Lower leg skin (tissue), 4 donors: Measurements from ENCODE around the gene METTL13. TPM values are rescaled to one million over a fixed set of nuclear protein-coding genes. Genes with fewer than 3 reads are reported as not detected.

Source experiments
- DNase-seq, 2 donors: peaks; one replicate each; pipeline ENCODE4 v3.0.0-alpha.2; 2019; ENCODE audit warnings: low spot score in 2 of 2
- H3K4me3 ChIP-seq: fragments of 200-600 bp; sonication (generic); 2 replicates; pipeline ENCODE4 v1.5.1; 2017; ENCODE audit warnings: mild to moderate bottlenecking, low read depth; ENCODE audit not compliant: poor library complexity, severe bottlenecking
- POLR2A ChIP-seq, 2 donors: fragments of 450-650 bp; IDR thresholded peaks; one replicate each; pipeline ENCODE4 v1.6.1; 2016 to 2017; ENCODE audit warnings: antibody characterized with exemption in 2 of 2, mild to moderate bottlenecking in 1 of 2, moderate library complexity in 1 of 2
- WGBS, 2 donors: methylation state at CpG; one replicate each; pipeline ENCODE4 v1.1.5; 2018; 5-methylcytosine and 5-hydroxymethylcytosine counted together
- intact Hi-C: fragments of 100-400 bp; cut with DNase I; formaldehyde crosslinking; loops from one replicate; pipeline ENCODE4 v1.15.0; 2023; ENCODE audit warnings: low total_unique reads
- total RNA-seq, 4 donors: library from RNA; depleted of rRNA; stranded (reverse); fragments of >200 nt; gene quantifications; one replicate each; pipeline ENCODE4 v1.1.0, GENCODE V29; 2016
- TF ChIP-seq, protein P1 (sequence below), 3 donors: fragments of 450-650 bp; IDR thresholded peaks; one replicate each; pipeline ENCODE4 v1.5.1; 2016; ENCODE audit warnings: antibody characterized with exemption in 3 of 3, mild to moderate bottlenecking in 3 of 3, moderate library complexity in 2 of 3

METTL13 gene
- total RNA-seq, 4 donors from 2014 or later = 10.2 to 25.4 (median 17.7) TPM

GRCh38 chr1:171756856-171757255, 24.6 kb upstream of the METTL13 start:
- no peak overlapping the region for H3K4me3 ChIP-seq
- TF ChIP-seq, protein P1, sequence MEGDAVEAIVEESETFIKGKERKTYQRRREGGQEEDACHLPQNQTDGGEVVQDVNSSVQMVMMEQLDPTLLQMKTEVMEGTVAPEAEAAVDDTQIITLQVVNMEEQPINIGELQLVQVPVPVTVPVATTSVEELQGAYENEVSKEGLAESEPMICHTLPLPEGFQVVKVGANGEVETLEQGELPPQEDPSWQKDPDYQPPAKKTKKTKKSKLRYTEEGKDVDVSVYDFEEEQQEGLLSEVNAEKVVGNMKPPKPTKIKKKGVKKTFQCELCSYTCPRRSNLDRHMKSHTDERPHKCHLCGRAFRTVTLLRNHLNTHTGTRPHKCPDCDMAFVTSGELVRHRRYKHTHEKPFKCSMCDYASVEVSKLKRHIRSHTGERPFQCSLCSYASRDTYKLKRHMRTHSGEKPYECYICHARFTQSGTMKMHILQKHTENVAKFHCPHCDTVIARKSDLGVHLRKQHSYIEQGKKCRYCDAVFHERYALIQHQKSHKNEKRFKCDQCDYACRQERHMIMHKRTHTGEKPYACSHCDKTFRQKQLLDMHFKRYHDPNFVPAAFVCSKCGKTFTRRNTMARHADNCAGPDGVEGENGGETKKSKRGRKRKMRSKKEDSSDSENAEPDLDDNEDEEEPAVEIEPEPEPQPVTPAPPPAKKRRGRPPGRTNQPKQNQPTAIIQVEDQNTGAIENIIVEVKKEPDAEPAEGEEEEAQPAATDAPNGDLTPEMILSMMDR (IDR thresholded peaks at IDR 0.05) = no peak
- TF ChIP-seq POLR2A (IDR thresholded peaks at IDR 0.05) = no peak
- 90 to 92% methylated on average over 4 of the region's 4 CpGs for WGBS, 2 donors
- no peak for DNase-seq
- intact Hi-C loops = no loop called here

DNA sequence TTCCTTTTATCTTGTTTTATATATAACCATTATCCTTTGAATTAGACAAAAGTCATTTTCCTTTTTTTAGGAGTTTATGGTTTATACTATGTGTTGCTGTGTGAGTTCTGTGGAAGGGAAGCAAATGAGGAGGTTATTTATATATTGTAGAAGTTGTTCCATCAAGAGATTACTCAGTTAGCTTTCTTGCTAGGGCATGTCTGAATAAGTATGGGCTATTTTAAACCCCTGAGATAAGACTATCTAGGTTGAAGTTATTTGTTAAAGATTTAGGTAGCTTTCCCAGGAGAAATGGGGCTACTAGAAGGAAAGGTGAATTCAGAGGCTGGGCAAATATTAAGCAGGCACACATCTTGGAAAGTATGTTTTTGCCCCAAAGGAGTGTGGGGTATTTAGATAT, 23.4 kb upstream of the METTL13 start:
- H3K4me3 ChIP-seq = no peak overlapping the region
- no peak for DNase-seq
- TF ChIP-seq, protein P1 (IDR thresholded peaks at IDR 0.05) = no peak
- no peak for TF ChIP-seq POLR2A (IDR thresholded peaks at IDR 0.05)
- intact Hi-C loops = no loop called here

- DNase-seq = no peak
- WGBS, 2 donors = 91% methylated on average over 6 of the region's 6 CpGs
- TF ChIP-seq, protein P1 (IDR thresholded peaks at IDR 0.05) = no peak
- no peak for TF ChIP-seq POLR2A (IDR thresholded peaks at IDR 0.05)
- intact Hi-C loops = no loop called here
- no peak overlapping the region for H3K4me3 ChIP-seq
These were observed 19.3 kb upstream of the METTL13 start for GRCh38 chr1:171762143-171762563.

GRCh38 chr1:171763764-171764163, 17.7 kb upstream of the METTL13 start:
- WGBS, 2 donors = 83 to 91% methylated on average over 6 of the region's 6 CpGs
- intact Hi-C loops = no loop called here
- DNase-seq = no peak
- TF ChIP-seq, protein P1 (IDR thresholded peaks at IDR 0.05) = no peak
- TF ChIP-seq POLR2A (IDR thresholded peaks at IDR 0.05) = no peak
- no peak overlapping the region for H3K4me3 ChIP-seq

- no peak overlapping the region for H3K4me3 ChIP-seq
- WGBS, 2 donors = 59 to 60% methylated on average over 3 of the region's 3 CpGs
- TF ChIP-seq, protein P1 (IDR thresholded peaks at IDR 0.05) = no peak
- TF ChIP-seq POLR2A (IDR thresholded peaks at IDR 0.05) = no peak
- intact Hi-C loops = no loop called here
- DNase-seq = no peak
These were observed 12.3 kb upstream of the METTL13 start for GRCh38 chr1:171769171-171769570.

- TF ChIP-seq POLR2A (IDR thresholded peaks at IDR 0.05) = no peak
- TF ChIP-seq, protein P1 (IDR thresholded peaks at IDR 0.05) = no peak
- intact Hi-C loops = no loop called here
- WGBS, 2 donors = 50 to 55% methylated on average over 1 of the region's 1 CpG
- no peak for DNase-seq
- H3K4me3 ChIP-seq = no peak overlapping the region
These were observed 11.7 kb upstream of the METTL13 start for GRCh38 chr1:171769754-171770153.
